Natural killer cell (primary cell): ENCODE measurements around the gene ZXDC. TPM values are rescaled to one million over a fixed set of nuclear protein-coding genes. Genes with fewer than 3 reads are reported as not detected.

ENCODE experiments used
- ATAC-seq, 3 donors: fragments of 150-1000 bp in 2 of 3; fragments of 200-7000 bp in 1 of 3; cut with Tn5 transposase; 1 replicate in 1 of 3; 2 replicates in 2 of 3; pipeline ENCODE4 v1.10.0; 2021; ENCODE audit warnings: mild to moderate bottlenecking in 2 of 3, moderate library complexity in 2 of 3
- DNase-seq, 2 donors: peaks; one replicate each; pipeline versions ENCODE4 v3.0.0 to v3.0.0-alpha.2; 2013 to 2021; ENCODE audit warnings: mixed read lengths in 1 of 2
- H3K27ac ChIP-seq: one replicate; pipeline ENCODE4 v1.5.1; 2013; ENCODE audit warnings: mild to moderate bottlenecking, low read length
- H3K27me3 ChIP-seq: one replicate; pipeline ENCODE4 v1.6.1; 2013; ENCODE audit warnings: low read length; ENCODE audit not compliant: control insufficient read depth, insufficient read depth
- H3K36me3 ChIP-seq: one replicate; pipeline ENCODE4 v1.6.1; 2013; ENCODE audit warnings: low read length; ENCODE audit not compliant: control insufficient read depth, insufficient read depth
- H3K4me1 ChIP-seq: one replicate; pipeline ENCODE4 v1.6.1; 2013; ENCODE audit warnings: low read length; ENCODE audit not compliant: control insufficient read depth, insufficient read depth
- H3K4me3 ChIP-seq: one replicate; pipeline ENCODE4 v1.5.1; 2013; ENCODE audit warnings: low read length
- H3K9me3 ChIP-seq: one replicate; pipeline ENCODE4 v1.6.1; 2013; ENCODE audit warnings: low read length; ENCODE audit not compliant: control insufficient read depth, insufficient read depth
- H3K27ac Mint-ChIP-seq, 2 donors: one replicate each; pipeline ENCODE4 v1.8.0; 2022; ENCODE audit warnings: mild to moderate bottlenecking in 2 of 2, mixed read lengths in 2 of 2, moderate library complexity in 1 of 2
- H3K27me3 Mint-ChIP-seq, 2 donors: one replicate each; pipeline ENCODE4 v1.8.0; 2022; ENCODE audit warnings: low read depth in 2 of 2, mixed read lengths in 2 of 2
- H3K36me3 Mint-ChIP-seq: one replicate; pipeline ENCODE4 v1.8.0; 2022; ENCODE audit warnings: mixed read lengths
- H3K4me1 Mint-ChIP-seq, 2 donors: one replicate each; pipeline ENCODE4 v1.8.0; 2022; ENCODE audit warnings: mixed read lengths in 2 of 2
- H3K4me3 Mint-ChIP-seq: one replicate; pipeline ENCODE4 v1.8.0; 2022; ENCODE audit warnings: mild to moderate bottlenecking, moderate library complexity, mixed read lengths
- H3K9me3 Mint-ChIP-seq, 2 donors: one replicate each; pipeline ENCODE4 v1.8.0; 2022; ENCODE audit warnings: mixed read lengths in 2 of 2
- WGBS: methylation state at CpG from one replicate; pipeline ENCODE4 v1.1.7; 2013; ENCODE audit warnings: missing lambda C conversion rate; ENCODE audit not compliant: insufficient coverage; 5-methylcytosine and 5-hydroxymethylcytosine counted together
- intact Hi-C: fragments of 100-400 bp; cut with micrococcal nuclease; formaldehyde crosslinking; loops from one replicate; pipeline ENCODE4 v1.14.2; 2022
- total RNA-seq, 4 donors: library from RNA; stranded (reverse); fragments of 120-200 nt in 1 of 4; gene quantifications; one replicate each; pipeline versions ENCODE4 v1.2.3 to v1.2.4, GENCODE V29; 2013 to 2022
- TF ChIP-seq, protein P1 (sequence below): fragments of 200-600 bp; IDR thresholded peaks from one replicate; pipeline ENCODE4 v1.8.0; 2022; ENCODE audit warnings: antibody characterized with exemption

ZXDC gene
- total RNA-seq, 3 donors from 2014 or later (not counting 1 experiment from before 2014, with no cell fraction given): 56.1 to 70.2 (median 68.4) TPM

DNA sequence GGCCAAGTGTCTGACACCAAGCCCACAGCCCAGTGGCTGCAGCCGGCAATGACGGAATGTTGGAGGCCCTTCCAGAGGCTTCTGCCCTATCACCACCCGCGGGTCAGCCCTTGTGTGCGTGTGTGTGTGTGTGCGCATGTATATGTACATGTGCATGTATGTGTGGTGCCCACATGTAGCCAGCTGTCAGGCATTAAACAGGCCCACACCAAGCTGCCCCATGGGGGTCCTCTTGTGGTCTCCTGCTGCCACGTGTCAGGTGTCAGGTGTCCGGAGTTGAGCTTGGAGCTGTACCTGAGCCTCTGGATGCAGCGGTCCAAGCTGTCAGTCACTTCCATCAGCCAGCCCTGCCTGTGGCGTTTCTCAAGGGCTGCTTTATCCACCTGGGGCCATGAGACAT, 28.0 kb upstream of the ZXDC start:
- TF ChIP-seq, protein P1, sequence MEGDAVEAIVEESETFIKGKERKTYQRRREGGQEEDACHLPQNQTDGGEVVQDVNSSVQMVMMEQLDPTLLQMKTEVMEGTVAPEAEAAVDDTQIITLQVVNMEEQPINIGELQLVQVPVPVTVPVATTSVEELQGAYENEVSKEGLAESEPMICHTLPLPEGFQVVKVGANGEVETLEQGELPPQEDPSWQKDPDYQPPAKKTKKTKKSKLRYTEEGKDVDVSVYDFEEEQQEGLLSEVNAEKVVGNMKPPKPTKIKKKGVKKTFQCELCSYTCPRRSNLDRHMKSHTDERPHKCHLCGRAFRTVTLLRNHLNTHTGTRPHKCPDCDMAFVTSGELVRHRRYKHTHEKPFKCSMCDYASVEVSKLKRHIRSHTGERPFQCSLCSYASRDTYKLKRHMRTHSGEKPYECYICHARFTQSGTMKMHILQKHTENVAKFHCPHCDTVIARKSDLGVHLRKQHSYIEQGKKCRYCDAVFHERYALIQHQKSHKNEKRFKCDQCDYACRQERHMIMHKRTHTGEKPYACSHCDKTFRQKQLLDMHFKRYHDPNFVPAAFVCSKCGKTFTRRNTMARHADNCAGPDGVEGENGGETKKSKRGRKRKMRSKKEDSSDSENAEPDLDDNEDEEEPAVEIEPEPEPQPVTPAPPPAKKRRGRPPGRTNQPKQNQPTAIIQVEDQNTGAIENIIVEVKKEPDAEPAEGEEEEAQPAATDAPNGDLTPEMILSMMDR: no peak
- peaks cover 0 to 9% of the 10 kb centered on the region in 2 donors for H3K27me3 Mint-ChIP-seq
- WGBS: 92% methylated on average over 10 of the region's 10 CpGs
- Histone ChIP-seq H3K9me3 (no peaks in the 10 kb centered on the region), H3K27ac (no peak overlapping the region), H3K4me3 (no peak overlapping the region), H3K4me1 (no peaks in the 10 kb centered on the region), H3K27me3 (no peaks in the 10 kb centered on the region), H3K36me3 (no peaks in the 10 kb centered on the region)
- intact Hi-C loops: no loop called here
- no peaks in the 10 kb centered on the region for H3K4me1 Mint-ChIP-seq
- no peak overlapping the region for H3K27ac Mint-ChIP-seq
- no peak overlapping the region for H3K4me3 Mint-ChIP-seq
- ATAC-seq: no peak
- H3K9me3 Mint-ChIP-seq: no peaks in the 10 kb centered on the region
- no peak for DNase-seq
- no peaks in the 10 kb centered on the region for H3K36me3 Mint-ChIP-seq

DNA sequence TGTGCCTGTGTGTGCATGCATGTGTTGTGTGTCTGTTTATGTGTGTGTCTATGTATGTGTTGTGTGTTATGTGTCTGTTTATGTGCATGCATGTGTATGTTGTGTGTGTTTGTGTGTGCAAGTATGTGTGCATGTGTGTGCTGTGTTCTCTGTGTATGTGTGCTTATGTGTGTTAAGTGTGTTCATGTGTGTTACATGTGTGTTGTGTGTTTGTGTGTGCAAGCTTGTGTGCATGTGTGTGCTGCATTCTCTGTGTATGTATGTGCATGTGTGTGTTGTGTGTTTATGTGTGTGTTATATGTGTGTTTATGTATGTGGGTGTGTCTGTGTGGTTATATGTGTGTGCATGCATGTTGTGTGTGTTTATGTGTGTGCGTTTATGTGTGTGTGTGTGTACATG, 27.0 kb upstream of the ZXDC start:
- ATAC-seq (no peak), DNase-seq (no peak)
- Histone ChIP-seq H3K27me3 (no peaks in the 10 kb centered on the region), H3K4me3 (no peak overlapping the region), H3K4me1 (no peaks in the 10 kb centered on the region), H3K27ac (no peak overlapping the region), H3K36me3 (no peaks in the 10 kb centered on the region), H3K9me3 (no peaks in the 10 kb centered on the region)
- intact Hi-C loops: no loop called here
- Mint-ChIP-seq H3K36me3 (no peaks in the 10 kb centered on the region), H3K4me3 (no peak overlapping the region), H3K27ac (no peak overlapping the region), H3K27me3 (peaks cover 0 to 9% of the 10 kb centered on the region in 2 donors), H3K9me3 (no peaks in the 10 kb centered on the region), H3K4me1 (no peaks in the 10 kb centered on the region)
- whole genome bisulfite sequencing: 97% methylated on average over 1 of the region's 1 CpG
- TF ChIP-seq, protein P1: no peak

DNA sequence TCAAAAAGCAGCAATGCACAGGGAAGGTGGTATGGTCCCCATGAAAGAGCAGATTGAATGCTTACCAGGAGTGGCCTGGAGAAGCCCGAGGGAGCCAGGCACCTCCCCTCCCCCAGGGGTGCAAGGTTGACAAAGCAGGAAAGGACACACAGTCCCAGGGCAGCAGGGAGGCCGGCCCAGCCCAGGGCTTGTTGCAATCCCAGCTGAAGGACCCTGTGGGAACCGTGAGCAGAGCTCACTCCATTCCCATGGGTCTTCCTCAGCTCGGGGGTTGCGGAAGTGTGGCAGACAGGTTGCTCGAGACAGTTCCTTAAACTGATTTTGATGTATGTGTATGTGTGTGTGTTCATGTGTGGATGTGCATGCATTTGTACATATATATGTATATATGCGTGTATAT, 26.0 kb upstream of the ZXDC start:
- Mint-ChIP-seq H3K27ac (no peak overlapping the region), H3K27me3 (peaks cover 0 to 9% of the 10 kb centered on the region in 2 donors), H3K9me3 (no peaks in the 10 kb centered on the region), H3K4me3 (no peak overlapping the region), H3K36me3 (no peaks in the 10 kb centered on the region), H3K4me1 (peaks cover 0 to 6% of the 10 kb centered on the region in 2 donors)
- no peaks in the 10 kb centered on the region for H3K9me3 ChIP-seq
- WGBS: 79% methylated on average over 7 of the region's 7 CpGs
- H3K4me1 ChIP-seq: no peaks in the 10 kb centered on the region
- no peak overlapping the region for H3K4me3 ChIP-seq
- TF ChIP-seq, protein P1: no peak
- intact Hi-C loops: no loop called here
- H3K36me3 ChIP-seq: no peaks in the 10 kb centered on the region
- ATAC-seq (no peak), DNase-seq (no peak)
- no peaks in the 10 kb centered on the region for H3K27me3 ChIP-seq
- H3K27ac ChIP-seq: no peak overlapping the region

DNA sequence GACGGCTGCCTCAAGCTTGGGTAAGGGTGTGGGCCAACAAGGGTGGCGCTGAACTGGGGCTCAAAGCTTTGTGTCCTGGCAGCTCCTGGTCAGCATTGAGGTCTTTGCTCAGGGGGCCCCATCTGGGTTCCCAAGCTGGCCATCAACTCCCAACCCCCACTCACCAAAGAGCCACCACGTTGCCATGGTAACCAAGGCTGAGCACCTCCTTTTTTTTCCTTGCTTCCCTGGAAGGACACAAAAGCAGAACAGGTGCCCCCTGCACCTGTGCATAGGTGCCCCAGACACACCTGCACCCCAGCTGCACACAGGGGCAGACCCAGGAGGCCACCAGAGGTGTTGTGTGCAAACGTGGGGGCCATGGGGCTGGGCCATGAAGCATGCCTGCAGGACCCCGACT, 25.4 kb upstream of the ZXDC start:
- 78% methylated on average over 5 of the region's 5 CpGs for WGBS
- TF ChIP-seq, protein P1: no peak
- H3K4me3 Mint-ChIP-seq: no peak overlapping the region
- Histone ChIP-seq H3K27ac (no peak overlapping the region), H3K9me3 (no peaks in the 10 kb centered on the region), H3K4me1 (no peaks in the 10 kb centered on the region), H3K27me3 (no peaks in the 10 kb centered on the region), H3K36me3 (no peaks in the 10 kb centered on the region), H3K4me3 (no peak overlapping the region)
- intact Hi-C loops: no loop called here
- no peak overlapping the region for H3K27ac Mint-ChIP-seq
- no peak for DNase-seq
- peaks cover 0 to 6% of the 10 kb centered on the region in 2 donors for H3K4me1 Mint-ChIP-seq
- peaks cover 0 to 7% of the 10 kb centered on the region in 2 donors for H3K27me3 Mint-ChIP-seq
- ATAC-seq: no peak
- no peaks in the 10 kb centered on the region for H3K9me3 Mint-ChIP-seq
- no peaks in the 10 kb centered on the region for H3K36me3 Mint-ChIP-seq
